Measurements from ENCODE around the gene SIK1.

SIK1 gene

GRCh38 chr21:43365611-43366426 is 61.1 kb downstream of the SIK1 start:
- DNase-seq: no peak

GRCh38 chr21:43364851-43365424 is 62.0 kb downstream of the SIK1 start:
- no peak for DNase-seq

Data from suppressor macrophage treated with lipopolysaccharide for 1 hour (primary cell).